Mesendoderm (in vitro differentiated cells): Measurements from ENCODE around the gene MARS1.

Source experiments
- DNase-seq: peaks from one replicate; pipeline ENCODE4 v3.0.0; 2013
- H2AK5ac ChIP-seq: 2 replicates; pipeline ENCODE4 v1.6.1; 2013; ENCODE audit warnings: low read length, inconsistent platforms
- H2BK120ac ChIP-seq: 2 replicates; pipeline ENCODE4 v1.6.1; 2013; ENCODE audit warnings: low read depth, mild to moderate bottlenecking, low read length, moderate library complexity, mixed read lengths
- H2BK15ac ChIP-seq: replicated peaks from 2 replicates; pipeline ENCODE4 v1.6.1; 2013; ENCODE audit warnings: low read depth, mild to moderate bottlenecking, moderate library complexity
- H2BK5ac ChIP-seq: 2 replicates; pipeline ENCODE4 v1.6.1; 2013; ENCODE audit warnings: low read length, inconsistent platforms
- H3K18ac ChIP-seq: 2 replicates; pipeline ENCODE4 v1.6.1; 2013; ENCODE audit warnings: mild to moderate bottlenecking, low read length, mixed read lengths
- H3K23ac ChIP-seq: one replicate; pipeline ENCODE4 v1.6.1; 2013; ENCODE audit warnings: low read length
- H3K27ac ChIP-seq: 2 replicates; pipeline ENCODE4 v1.5.1; 2013; ENCODE audit warnings: low read depth, mild to moderate bottlenecking, inconsistent platforms, low read length, moderate library complexity
- H3K27me3 ChIP-seq: 2 replicates; pipeline ENCODE4 v1.6.1; 2013; ENCODE audit warnings: low read length, control low read depth, mild to moderate bottlenecking, inconsistent platforms; ENCODE audit not compliant: insufficient read depth, poor library complexity
- H3K36me3 ChIP-seq: 2 replicates; pipeline ENCODE4 v1.6.1; 2013; ENCODE audit warnings: low read length, inconsistent platforms; ENCODE audit not compliant: control insufficient read depth, insufficient read depth
- H3K4ac ChIP-seq: one replicate; pipeline ENCODE4 v1.6.1; 2013; ENCODE audit warnings: low read depth, mild to moderate bottlenecking, low read length, moderate library complexity
- H3K4me1 ChIP-seq: 2 replicates; pipeline ENCODE4 v1.6.1; 2013; ENCODE audit warnings: low read depth, low read length, inconsistent platforms; ENCODE audit not compliant: control insufficient read depth
- H3K4me2 ChIP-seq: 2 replicates; pipeline ENCODE4 v1.6.1; 2013; ENCODE audit warnings: low read length
- H3K4me3 ChIP-seq: 2 replicates; pipeline ENCODE4 v1.5.1; 2013; ENCODE audit warnings: mild to moderate bottlenecking, low read length
- H3K56ac ChIP-seq: one replicate; pipeline ENCODE4 v1.6.1; 2013; ENCODE audit warnings: low read length
- H3K79me1 ChIP-seq: 2 replicates; pipeline ENCODE4 v1.6.1; 2013; ENCODE audit warnings: low read length, inconsistent platforms
- H3K79me2 ChIP-seq: 2 replicates; pipeline ENCODE4 v1.6.1; 2013; ENCODE audit warnings: mild to moderate bottlenecking, low read length; ENCODE audit not compliant: control insufficient read depth, insufficient read depth
- H3K9ac ChIP-seq: 2 replicates; pipeline ENCODE4 v1.6.1; 2013; ENCODE audit warnings: low read length, inconsistent platforms
- H4K5ac ChIP-seq: one replicate; pipeline ENCODE4 v1.6.1; 2013; ENCODE audit warnings: low read length
- H4K8ac ChIP-seq: one replicate; pipeline ENCODE4 v1.6.1; 2013; ENCODE audit warnings: low read depth, mild to moderate bottlenecking, control low read depth, low read length, moderate library complexity
- WGBS: extraction: QIAGEN DNeasy Blood & Tissue Kit; methylation state at CpG from one replicate; pipeline ENCODE4 v1.1.7; 2013; ENCODE audit warnings: low lambda C conversion rate, missing lambda C conversion rate; ENCODE audit not compliant: insufficient coverage; ENCODE audit errors: extremely low coverage; 5-methylcytosine and 5-hydroxymethylcytosine counted together

MARS1 gene

GRCh38 chr12:57451233-57451778 lies 36.6 kb upstream of the MARS1 start:
- peaks cover 8% of the 10 kb centered on the region for H3K4me1 ChIP-seq
- no CpG with 5 or more reads among the region's 6 CpGs for whole genome bisulfite sequencing

GRCh38 chr12:57452181-57452936 lies 35.5 kb upstream of the MARS1 start:
- Histone ChIP-seq H3K79me2 (no peaks in the 10 kb centered on the region), H3K79me1 (no peaks in the 10 kb centered on the region), H3K18ac (no peak overlapping the region), H3K4me3 (no peak overlapping the region), H4K8ac (no peak overlapping the region), H3K4me2 (no peak overlapping the region), H3K27me3 (no peaks in the 10 kb centered on the region), H3K23ac (no peak overlapping the region), H2BK120ac (no peak overlapping the region), H2BK5ac (no peak overlapping the region), H3K56ac (no peak overlapping the region), H3K9ac (no peak overlapping the region), H3K27ac (no peak overlapping the region), H2AK5ac (no peak overlapping the region), H3K4ac (no peak overlapping the region), H3K4me1 (peaks cover 10% of the 10 kb centered on the region), H4K5ac (no peak overlapping the region), H3K36me3 (no peaks in the 10 kb centered on the region), H2BK15ac (no peak overlapping the region)
- WGBS = no CpG with 5 or more reads among the region's 9 CpGs
- DNase-seq = peak; percentile 92

More at GRCh38 chr12:57451233-57451778, 36.6 kb upstream of the MARS1 start:
- Histone ChIP-seq H3K4ac (no peak overlapping the region), H3K18ac (no peak overlapping the region), H2BK120ac (no peak overlapping the region), H3K27me3 (no peaks in the 10 kb centered on the region), H3K23ac (no peak overlapping the region), H3K27ac (no peak overlapping the region), H2BK15ac (no peak overlapping the region), H3K4me2 (no peak overlapping the region), H4K8ac (no peak overlapping the region), H3K79me1 (no peaks in the 10 kb centered on the region), H3K56ac (peak overlapping the region; percentile 18), H2BK5ac (no peak overlapping the region), H3K4me3 (no peak overlapping the region), H3K9ac (no peak overlapping the region), H3K79me2 (no peaks in the 10 kb centered on the region), H2AK5ac (no peak overlapping the region), H3K36me3 (no peaks in the 10 kb centered on the region), H4K5ac (no peak overlapping the region)
- DNase-seq = no peak

- Histone ChIP-seq H3K56ac (no peak overlapping the region), H3K27ac (no peak overlapping the region), H3K79me1 (no peaks in the 10 kb centered on the region), H2BK15ac (no peak overlapping the region), H3K4me2 (no peak overlapping the region), H3K18ac (no peak overlapping the region), H4K8ac (no peak overlapping the region), H3K4me3 (no peak overlapping the region), H4K5ac (no peak overlapping the region), H3K27me3 (no peaks in the 10 kb centered on the region), H3K79me2 (no peaks in the 10 kb centered on the region), H3K36me3 (no peaks in the 10 kb centered on the region), H3K4me1 (peaks cover 10% of the 10 kb centered on the region), H3K9ac (no peak overlapping the region), H3K23ac (no peak overlapping the region), H2AK5ac (peak overlapping the region; percentile 34), H2BK120ac (no peak overlapping the region), H2BK5ac (no peak overlapping the region), H3K4ac (no peak overlapping the region)
- DNase-seq = peak; percentile 90
- WGBS = no CpG with 5 or more reads among the region's 7 CpGs
Observed at GRCh38 chr12:57452937-57453509, 34.8 kb upstream of the MARS1 start.

DNA sequence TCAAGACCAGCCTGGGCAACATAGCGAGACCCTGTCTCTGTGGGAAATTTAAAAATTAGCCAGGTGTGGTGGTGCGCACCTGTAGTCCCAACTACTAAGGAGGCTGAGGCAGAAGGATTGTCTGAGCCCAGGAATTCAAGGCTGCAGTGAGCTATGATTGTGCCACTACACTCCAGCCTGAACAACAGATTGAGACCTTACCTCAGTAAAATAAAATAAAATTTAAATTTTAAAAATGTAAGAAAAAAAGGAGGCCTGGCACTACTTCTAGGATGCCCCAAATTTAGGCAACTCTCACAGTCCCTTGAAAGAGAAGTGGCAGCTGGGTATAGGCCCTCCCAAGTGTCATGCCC lies 33.7 kb upstream of the MARS1 start:
- H3K9ac ChIP-seq = peak overlapping the region; percentile 52
- H3K27me3 ChIP-seq = no peaks in the 10 kb centered on the region
- H3K79me1 ChIP-seq = no peaks in the 10 kb centered on the region
- no peak overlapping the region for H2BK15ac ChIP-seq
- no peak overlapping the region for H3K27ac ChIP-seq
- H3K4ac ChIP-seq = peak overlapping the region; percentile 64
- H3K4me3 ChIP-seq = no peak overlapping the region
- no peak for DNase-seq
- peaks cover 10% of the 10 kb centered on the region for H3K4me1 ChIP-seq
- H3K23ac ChIP-seq = no peak overlapping the region
- H3K79me2 ChIP-seq = no peaks in the 10 kb centered on the region
- no peaks in the 10 kb centered on the region for H3K36me3 ChIP-seq
- H3K4me2 ChIP-seq = no peak overlapping the region
- peak overlapping the region; percentile 43 for H3K18ac ChIP-seq
- H2AK5ac ChIP-seq = no peak overlapping the region
- H2BK5ac ChIP-seq = peak overlapping the region; percentile 88
- H4K5ac ChIP-seq = no peak overlapping the region
- WGBS = no CpG with 5 or more reads among the region's 2 CpGs
- H3K56ac ChIP-seq = peak overlapping the region; percentile 45
- H2BK120ac ChIP-seq = peak overlapping the region; percentile 21
- no peak overlapping the region for H4K8ac ChIP-seq

GRCh38 chr12:57454566-57455373 lies 33.1 kb upstream of the MARS1 start, which contains the start of gene INHBE:
Gene INHBE (plus strand): TSS chr12:57455307. CDS start chr12:57455537, 230 bp downstream.
- Histone ChIP-seq H3K56ac (peak within 1 kb of the TSS; percentile 79), H3K4me2 (peak within 1 kb of the TSS; percentile 47), H3K79me1 (no peaks in the 10 kb centered on the region), H3K4me3 (peak within 1 kb of the TSS; percentile 4), H2AK5ac (no peak within 1 kb of the TSS), H3K27me3 (no peaks in the 10 kb centered on the region), H3K27ac (peak within 1 kb of the TSS; percentile 61), H3K23ac (no peak within 1 kb of the TSS), H3K36me3 (no peaks in the 10 kb centered on the region), H3K4ac (peak within 1 kb of the TSS; percentile 93), H2BK120ac (peak within 1 kb of the TSS; percentile 21), H2BK5ac (peak within 1 kb of the TSS; percentile 88), H3K9ac (peak within 1 kb of the TSS; percentile 52), H3K18ac (peak within 1 kb of the TSS; percentile 43), H3K4me1 (peaks cover 10% of the 10 kb centered on the region), H2BK15ac (no peak within 1 kb of the TSS), H4K5ac (no peak within 1 kb of the TSS), H4K8ac (no peak within 1 kb of the TSS), H3K79me2 (no peaks in the 10 kb centered on the region)
- peak; percentile 97 for DNase-seq
- whole genome bisulfite sequencing = no CpG with 5 or more reads among the region's 10 CpGs
